Adipocyte (in vitro differentiated cells): ENCODE results near the gene GPRC5A.

Experiments
- DNase-seq: peaks from one replicate; pipeline ENCODE4 v3.0.0-alpha.2; 2015; ENCODE audit warnings: low read depth
- H3K27me3 ChIP-seq: replicated peaks from 2 replicates; pipeline ENCODE4 v1.7.0; 2013; ENCODE audit warnings: mild to moderate bottlenecking, low read length, moderate library complexity; ENCODE audit not compliant: control insufficient read depth, insufficient read depth
- H3K36me3 ChIP-seq: 2 replicates; pipeline ENCODE4 v1.7.0; 2013; ENCODE audit warnings: low read length, mild to moderate bottlenecking, moderate library complexity; ENCODE audit not compliant: control insufficient read depth, insufficient read depth, severe bottlenecking
- H3K4me1 ChIP-seq: 2 replicates; pipeline ENCODE4 v1.7.0; 2013; ENCODE audit warnings: mild to moderate bottlenecking, low read length, moderate library complexity; ENCODE audit not compliant: control insufficient read depth, insufficient read depth
- H3K4me3 ChIP-seq: 2 replicates; pipeline ENCODE4 v1.7.0; 2013; ENCODE audit warnings: mild to moderate bottlenecking, low read length, moderate library complexity
- H3K9ac ChIP-seq: 2 replicates; pipeline ENCODE4 v1.7.0; 2013; ENCODE audit warnings: mild to moderate bottlenecking, low read length, moderate library complexity
- H3K9me3 ChIP-seq: 2 replicates; pipeline ENCODE4 v1.7.0; 2013; ENCODE audit warnings: mild to moderate bottlenecking, low read length, moderate library complexity; ENCODE audit not compliant: control insufficient read depth

Gene GPRC5A

DNA sequence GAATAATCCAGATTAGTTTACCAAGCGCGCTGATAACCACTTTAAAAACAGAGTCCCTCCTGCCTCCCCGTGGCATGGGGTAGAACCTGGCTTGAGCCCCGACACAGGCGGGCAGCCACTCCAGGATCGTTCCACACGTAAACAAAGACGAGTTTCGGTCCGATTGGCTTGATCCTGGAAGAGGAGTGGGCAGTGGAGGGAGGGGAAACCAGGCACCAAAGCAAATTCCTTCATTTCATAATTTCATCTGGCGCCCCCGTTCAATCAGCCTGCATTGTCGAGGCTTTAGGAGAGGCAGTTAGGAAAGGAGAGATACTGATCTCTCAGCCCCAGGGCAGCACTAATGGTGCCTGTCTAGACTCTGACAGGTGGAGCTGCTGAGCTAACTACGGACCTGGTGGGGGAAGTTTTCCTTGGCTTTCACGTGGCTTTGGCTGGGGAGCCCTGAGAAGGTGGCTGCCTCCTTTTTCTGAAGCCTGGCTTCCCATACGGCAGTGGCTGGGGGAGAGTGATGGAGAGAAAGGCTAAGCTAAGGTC lies 751 bp upstream of the GPRC5A start:
- Histone ChIP-seq H3K27me3 (no peaks in the 10 kb centered on the region), H3K4me1 (peaks cover 10% of the 10 kb centered on the region), H3K9ac (peak overlapping the region; percentile 71), H3K9me3 (no peaks in the 10 kb centered on the region), H3K4me3 (peak overlapping the region; percentile 71), H3K36me3 (no peaks in the 10 kb centered on the region)
- peak; percentile 70 for DNase-seq

DNA sequence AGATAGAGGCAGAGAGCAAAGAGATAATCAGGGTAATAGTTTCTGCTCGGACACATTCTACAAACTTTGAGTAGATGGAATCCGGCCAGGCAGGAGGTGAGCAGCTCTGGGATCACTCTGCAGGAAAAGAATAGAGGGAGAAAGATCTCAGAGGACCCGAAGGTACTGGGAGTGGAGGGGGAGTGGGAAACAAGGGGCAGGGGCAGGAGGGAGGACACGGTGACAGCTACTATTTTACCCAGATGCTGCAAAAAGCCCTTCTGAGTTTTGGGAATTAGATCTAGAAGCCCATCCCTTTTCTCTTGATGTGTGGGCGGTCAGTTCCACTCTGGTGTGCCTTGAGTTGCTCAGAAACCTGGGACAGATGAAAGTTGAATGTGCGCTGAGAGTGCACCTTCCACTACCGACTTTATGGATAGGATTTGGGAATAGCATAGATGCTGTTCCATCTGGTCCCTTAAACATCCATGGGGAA lies 556 bp downstream of the GPRC5A start:
- Histone ChIP-seq H3K4me3 (peak overlapping the region; percentile 71), H3K9ac (peak overlapping the region; percentile 71), H3K4me1 (peaks cover 20% of the 10 kb centered on the region), H3K9me3 (no peaks in the 10 kb centered on the region), H3K36me3 (no peaks in the 10 kb centered on the region), H3K27me3 (no peaks in the 10 kb centered on the region)
- DNase-seq: no peak

DNA sequence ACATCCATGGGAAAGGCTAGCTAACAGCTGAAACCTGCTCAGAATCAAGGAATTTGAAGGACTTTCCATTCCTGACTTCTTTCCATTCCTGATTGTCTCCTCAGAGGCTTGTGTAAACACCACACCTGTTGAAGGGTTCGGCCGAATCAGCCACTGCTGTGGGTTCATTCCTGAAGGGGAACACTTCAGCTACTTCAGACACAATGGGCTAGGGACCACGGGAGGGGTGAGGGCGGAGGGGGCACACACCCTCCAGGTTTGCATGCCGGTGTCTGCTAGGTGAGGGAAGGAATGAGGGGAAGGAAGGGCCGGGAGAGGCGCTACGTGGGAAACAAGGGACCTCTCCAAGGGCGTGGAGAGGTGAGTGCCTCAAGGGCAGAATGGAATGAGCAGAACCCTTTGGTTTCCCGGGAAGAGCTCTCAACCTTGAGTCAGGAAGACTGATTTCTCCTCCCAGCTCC lies 1.3 kb downstream of the GPRC5A start:
- H3K4me3 ChIP-seq: no peak overlapping the region
- H3K4me1 ChIP-seq: peaks cover 20% of the 10 kb centered on the region
- H3K27me3 ChIP-seq: no peaks in the 10 kb centered on the region
- H3K9me3 ChIP-seq: no peaks in the 10 kb centered on the region
- no peak overlapping the region for H3K9ac ChIP-seq
- no peaks in the 10 kb centered on the region for H3K36me3 ChIP-seq
- DNase-seq: no peak

DNA sequence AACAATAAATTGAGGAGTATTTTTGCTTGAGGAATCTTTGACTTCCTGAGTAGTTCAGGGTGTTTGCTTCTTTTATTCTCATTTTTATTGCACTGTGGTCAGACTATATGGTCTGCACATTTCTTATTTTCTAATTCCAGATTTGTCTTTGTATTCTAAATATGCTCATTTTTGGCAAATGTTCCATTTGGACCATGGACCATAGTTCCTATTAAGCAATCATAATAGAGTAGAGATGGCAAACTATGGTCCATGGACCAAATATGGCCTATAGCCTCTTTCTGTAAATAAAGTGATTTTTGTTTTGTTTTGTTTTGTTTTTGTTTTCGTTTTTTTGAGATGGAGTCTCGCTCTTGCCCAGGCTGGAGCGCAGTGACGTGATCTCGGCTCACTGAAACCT lies 2.1 kb downstream of the GPRC5A start:
- H3K9me3 ChIP-seq: no peaks in the 10 kb centered on the region
- peaks cover 20% of the 10 kb centered on the region for H3K4me1 ChIP-seq
- no peaks in the 10 kb centered on the region for H3K36me3 ChIP-seq
- H3K4me3 ChIP-seq: no peak overlapping the region
- no peak overlapping the region for H3K9ac ChIP-seq
- DNase-seq: no peak
- H3K27me3 ChIP-seq: no peaks in the 10 kb centered on the region

DNA sequence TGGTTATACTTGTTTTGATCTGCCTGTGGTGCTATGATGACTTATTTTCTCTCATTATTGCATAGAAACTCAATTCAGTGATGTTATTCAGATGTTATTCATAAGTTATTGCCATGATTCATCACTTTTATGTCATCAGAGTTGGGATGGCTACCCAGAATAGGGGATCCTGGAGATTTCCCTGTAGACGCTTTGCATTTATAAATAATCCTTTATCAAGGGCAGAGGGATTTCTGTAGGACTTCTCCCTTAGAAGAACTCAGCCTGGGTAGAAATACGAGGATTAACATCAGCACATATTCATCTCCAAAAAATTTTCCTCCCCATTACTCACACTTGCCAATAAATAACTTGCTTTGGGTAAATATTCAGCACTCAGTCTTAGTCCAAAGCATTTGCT lies 4.9 kb downstream of the GPRC5A start:
- H3K36me3 ChIP-seq: no peaks in the 10 kb centered on the region
- no peaks in the 10 kb centered on the region for H3K27me3 ChIP-seq
- no peaks in the 10 kb centered on the region for H3K9me3 ChIP-seq
- peak; percentile 62 for DNase-seq
- H3K4me1 ChIP-seq: peaks cover 35% of the 10 kb centered on the region
- no peak overlapping the region for H3K4me3 ChIP-seq
- H3K9ac ChIP-seq: no peak overlapping the region

DNA sequence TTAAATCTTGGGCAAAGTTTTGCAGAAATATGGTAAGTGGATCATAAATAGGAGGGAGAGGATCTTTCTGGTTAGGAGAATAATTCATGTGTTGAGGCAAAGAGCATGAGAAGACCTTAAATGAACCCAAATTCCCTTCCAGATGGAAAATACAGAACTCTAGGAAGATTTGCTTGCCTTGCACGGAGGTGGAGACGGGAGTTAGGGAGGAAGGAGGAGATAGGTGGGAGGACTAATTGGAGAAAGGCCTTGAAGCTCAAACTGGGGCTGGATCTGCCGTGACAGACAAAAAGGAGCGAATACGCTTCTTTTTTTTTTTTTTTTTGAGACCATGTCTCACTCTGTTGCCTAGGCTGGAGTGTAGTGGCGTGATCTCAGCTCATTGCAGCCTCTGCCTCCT lies 5.9 kb downstream of the GPRC5A start:
- no peaks in the 10 kb centered on the region for H3K27me3 ChIP-seq
- no peak overlapping the region for H3K9ac ChIP-seq
- H3K4me1 ChIP-seq: peaks cover 40% of the 10 kb centered on the region
- no peaks in the 10 kb centered on the region for H3K9me3 ChIP-seq
- H3K4me3 ChIP-seq: no peak overlapping the region
- DNase-seq: no peak
- H3K36me3 ChIP-seq: no peaks in the 10 kb centered on the region

DNA sequence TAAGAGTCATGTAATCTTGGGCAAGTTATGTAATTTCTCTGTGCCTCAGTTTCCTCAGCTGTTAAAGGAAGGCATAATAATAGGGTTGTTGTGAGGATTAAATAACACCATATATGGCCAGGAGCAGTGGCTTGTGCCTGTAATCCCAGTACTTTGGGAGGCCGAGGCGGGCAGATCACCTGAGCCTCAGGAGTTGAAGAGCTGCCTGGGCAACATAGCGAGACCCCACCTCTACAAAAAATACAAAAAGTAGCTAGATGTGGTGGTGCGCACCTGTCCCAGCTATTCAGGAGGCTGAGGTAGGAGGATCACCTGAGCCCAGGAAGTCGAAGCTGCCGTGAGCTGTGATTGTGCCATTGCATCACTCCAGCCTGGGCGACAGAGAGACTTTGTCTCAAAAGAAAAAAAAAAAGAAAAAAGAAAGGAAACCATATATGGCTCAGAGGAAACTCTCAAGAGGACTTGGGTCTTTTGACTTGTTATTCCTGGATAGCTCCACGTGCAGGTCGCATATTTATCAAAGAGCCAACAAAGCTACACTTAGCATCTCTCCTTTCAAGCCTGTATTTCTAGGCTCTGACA lies 6.9 kb downstream of the GPRC5A start:
- H3K9me3 ChIP-seq: no peaks in the 10 kb centered on the region
- H3K4me3 ChIP-seq: no peak overlapping the region
- no peak overlapping the region for H3K9ac ChIP-seq
- no peak for DNase-seq
- peaks cover 44% of the 10 kb centered on the region for H3K4me1 ChIP-seq
- H3K27me3 ChIP-seq: no peaks in the 10 kb centered on the region
- H3K36me3 ChIP-seq: no peaks in the 10 kb centered on the region

DNA sequence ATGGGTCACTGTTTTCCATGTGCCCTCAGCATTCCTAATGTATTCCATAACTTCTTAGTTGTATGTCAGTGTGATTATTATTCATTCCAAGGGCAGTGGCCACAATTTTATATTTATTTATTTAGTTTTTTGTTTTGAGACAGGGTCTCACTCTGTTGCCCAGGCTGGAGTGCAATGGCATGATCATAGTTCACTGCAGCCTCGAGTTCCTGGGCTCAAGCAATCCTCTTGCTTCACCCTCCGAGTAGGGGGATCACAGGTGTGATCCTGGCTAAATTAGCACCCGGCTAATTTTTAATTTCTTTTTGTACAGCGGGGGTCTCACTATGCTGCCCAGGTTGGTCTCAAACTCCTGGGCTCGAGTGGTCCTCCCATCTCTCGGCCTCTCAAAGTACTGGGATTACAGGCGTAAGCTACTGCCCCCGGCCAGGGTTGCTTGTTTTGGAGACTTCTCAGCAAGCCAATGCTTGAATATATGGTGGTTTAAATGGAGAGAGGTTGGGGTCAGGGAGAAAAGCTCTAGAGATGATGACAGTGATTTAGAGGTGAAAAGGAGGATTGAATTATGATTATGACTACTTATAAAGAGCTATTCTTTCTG lies 7.6 kb downstream of the GPRC5A start:
- H3K27me3 ChIP-seq: no peaks in the 10 kb centered on the region
- H3K4me3 ChIP-seq: no peak overlapping the region
- H3K4me1 ChIP-seq: peaks cover 44% of the 10 kb centered on the region

DNA sequence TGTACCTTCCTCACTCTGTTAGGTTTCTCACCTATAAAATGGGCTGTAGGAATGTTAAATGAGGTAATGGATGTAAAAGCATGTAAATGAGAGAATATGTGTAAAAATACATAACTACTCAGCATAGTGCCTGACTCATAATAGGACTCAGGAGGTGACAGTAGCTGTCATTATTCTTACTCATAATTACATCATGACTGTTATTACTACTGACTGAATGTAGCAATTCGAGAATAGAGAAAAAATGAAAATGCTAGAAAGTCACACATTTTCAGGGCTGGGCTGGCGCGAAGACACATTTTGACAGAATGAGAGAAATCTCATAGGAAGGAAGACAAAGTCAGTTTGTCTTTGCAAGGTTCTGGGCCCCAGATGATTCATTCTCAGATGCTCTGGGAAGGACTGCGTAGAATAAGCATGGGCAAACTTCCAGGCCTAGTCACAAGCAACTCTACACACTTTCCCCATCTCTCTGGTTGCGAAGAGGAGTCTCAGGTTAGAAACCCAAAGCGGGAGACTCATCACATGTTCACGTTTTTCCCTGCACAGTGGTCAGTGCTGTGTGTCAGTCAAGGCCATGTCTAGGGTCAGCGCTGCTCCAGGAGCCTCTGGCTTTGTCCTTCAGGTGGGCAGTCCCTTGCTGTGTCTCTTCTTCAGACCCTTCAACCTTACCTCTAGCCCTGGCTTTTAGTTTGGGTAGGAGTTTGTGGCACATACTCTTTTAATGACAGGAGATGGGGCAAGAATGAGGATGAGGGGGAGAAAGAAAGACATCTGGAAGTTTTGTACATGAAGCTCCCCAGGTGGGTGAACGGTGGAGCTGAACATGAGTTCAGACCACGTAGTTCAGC lies 8.4 kb downstream of the GPRC5A start:
- Histone ChIP-seq H3K9ac (peak overlapping the region; percentile 19), H3K27me3 (no peaks in the 10 kb centered on the region), H3K36me3 (no peaks in the 10 kb centered on the region), H3K4me3 (peak overlapping the region; percentile 29), H3K9me3 (no peaks in the 10 kb centered on the region), H3K4me1 (peaks cover 44% of the 10 kb centered on the region)
- peak; percentile 82 for DNase-seq

More for the DNA sequence above, 7.6 kb downstream of the GPRC5A start:
- no peaks in the 10 kb centered on the region for H3K36me3 ChIP-seq
- DNase-seq: no peak
- H3K9me3 ChIP-seq: no peaks in the 10 kb centered on the region
- H3K9ac ChIP-seq: no peak overlapping the region

DNA sequence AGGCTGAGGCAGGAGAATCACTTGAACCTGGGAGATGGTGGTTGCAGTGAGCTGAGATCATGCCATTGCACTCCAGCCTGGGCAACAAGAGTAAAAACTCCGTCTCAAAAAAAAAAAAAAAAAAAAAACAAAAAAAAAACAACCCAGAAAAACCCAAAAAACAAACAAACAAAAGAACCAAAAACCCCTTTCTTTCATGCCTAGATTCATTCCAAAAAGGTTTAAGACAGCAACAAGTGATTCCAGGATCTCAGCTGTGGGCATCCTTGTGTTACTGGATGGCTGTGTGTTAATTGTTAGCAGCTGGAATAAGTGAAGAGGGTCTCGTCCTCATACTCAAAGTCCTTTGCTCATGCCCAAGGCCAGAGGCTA lies 9.4 kb downstream of the GPRC5A start:
- Histone ChIP-seq H3K9ac (no peak overlapping the region), H3K4me3 (peak overlapping the region; percentile 48), H3K4me1 (peaks cover 44% of the 10 kb centered on the region), H3K9me3 (no peaks in the 10 kb centered on the region), H3K27me3 (no peaks in the 10 kb centered on the region), H3K36me3 (no peaks in the 10 kb centered on the region)
- DNase-seq: no peak

DNA sequence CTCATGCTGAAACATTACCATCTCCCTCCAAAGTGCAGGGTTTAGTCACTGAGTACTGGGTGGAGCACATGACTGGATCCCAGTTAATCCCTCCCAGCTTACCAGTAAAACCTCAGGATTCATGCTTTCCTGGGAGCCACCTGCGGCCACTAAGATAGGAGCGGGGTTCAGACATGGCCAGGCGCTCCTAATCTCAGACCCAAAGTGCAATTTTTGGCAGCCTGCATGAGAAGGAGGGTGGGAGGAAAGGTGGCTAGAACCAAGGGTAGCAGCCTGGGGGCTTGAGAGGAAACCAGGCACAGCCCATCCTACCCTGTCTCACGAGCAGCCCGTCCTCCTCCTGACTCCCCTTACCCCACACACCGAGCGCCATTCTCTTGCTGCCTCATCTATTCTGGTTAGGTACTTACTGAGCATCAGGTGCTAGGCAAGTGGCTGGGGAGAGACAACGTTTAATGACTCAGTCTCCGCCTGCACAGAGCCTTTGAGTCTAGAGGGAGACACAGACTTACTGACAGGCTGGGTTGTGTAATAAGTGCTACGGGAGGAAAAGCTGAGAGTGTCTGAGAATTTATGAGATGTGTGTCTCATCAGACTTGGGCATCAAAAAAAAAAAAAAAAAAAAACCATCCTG lies 9.9 kb downstream of the GPRC5A start:
- no peaks in the 10 kb centered on the region for H3K27me3 ChIP-seq
- peak; percentile 87 for DNase-seq
- H3K9me3 ChIP-seq: no peaks in the 10 kb centered on the region
- H3K36me3 ChIP-seq: no peaks in the 10 kb centered on the region
- H3K9ac ChIP-seq: peak overlapping the region; percentile 65
- peak overlapping the region; percentile 48 for H3K4me3 ChIP-seq
- peaks cover 39% of the 10 kb centered on the region for H3K4me1 ChIP-seq
